NB4 (cell line): ENCODE results near the gene GSTK1.

Source experiments
- POLR2A ChIP-seq: IDR thresholded peaks from 2 replicates; pipeline ENCODE4 v1.6.1; 2011; ENCODE audit warnings: mild to moderate bottlenecking; ENCODE audit not compliant: insufficient read length; ENCODE audit errors: extremely low read depth
- TF ChIP-seq, protein P1 (sequence below): IDR thresholded peaks from one replicate; pipeline ENCODE4 v1.5.1; 2012; ENCODE audit warnings: low read depth, low read length

DNA sequence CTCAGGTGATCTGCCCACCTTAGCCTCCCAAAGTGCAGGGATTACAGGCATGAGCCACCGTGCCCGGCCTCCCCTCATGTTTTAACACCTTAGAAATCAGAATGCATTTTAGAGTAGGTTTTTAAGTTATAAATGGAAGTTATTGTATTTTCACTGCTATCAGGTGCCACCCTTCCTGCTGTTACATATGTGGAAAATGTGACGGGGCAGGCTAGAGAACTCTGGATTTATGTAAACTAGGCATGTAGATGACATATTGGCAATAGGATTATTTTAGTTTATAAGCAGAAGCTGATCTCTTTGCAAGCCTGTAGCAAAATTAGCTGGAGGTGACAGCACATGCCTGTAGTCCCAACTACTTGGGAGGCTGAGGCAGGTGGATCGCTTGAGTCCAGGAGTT is 27.1 kb downstream of the GSTK1 start:
- TF ChIP-seq, protein P1, sequence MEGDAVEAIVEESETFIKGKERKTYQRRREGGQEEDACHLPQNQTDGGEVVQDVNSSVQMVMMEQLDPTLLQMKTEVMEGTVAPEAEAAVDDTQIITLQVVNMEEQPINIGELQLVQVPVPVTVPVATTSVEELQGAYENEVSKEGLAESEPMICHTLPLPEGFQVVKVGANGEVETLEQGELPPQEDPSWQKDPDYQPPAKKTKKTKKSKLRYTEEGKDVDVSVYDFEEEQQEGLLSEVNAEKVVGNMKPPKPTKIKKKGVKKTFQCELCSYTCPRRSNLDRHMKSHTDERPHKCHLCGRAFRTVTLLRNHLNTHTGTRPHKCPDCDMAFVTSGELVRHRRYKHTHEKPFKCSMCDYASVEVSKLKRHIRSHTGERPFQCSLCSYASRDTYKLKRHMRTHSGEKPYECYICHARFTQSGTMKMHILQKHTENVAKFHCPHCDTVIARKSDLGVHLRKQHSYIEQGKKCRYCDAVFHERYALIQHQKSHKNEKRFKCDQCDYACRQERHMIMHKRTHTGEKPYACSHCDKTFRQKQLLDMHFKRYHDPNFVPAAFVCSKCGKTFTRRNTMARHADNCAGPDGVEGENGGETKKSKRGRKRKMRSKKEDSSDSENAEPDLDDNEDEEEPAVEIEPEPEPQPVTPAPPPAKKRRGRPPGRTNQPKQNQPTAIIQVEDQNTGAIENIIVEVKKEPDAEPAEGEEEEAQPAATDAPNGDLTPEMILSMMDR, result no peak
- no peak for TF ChIP-seq POLR2A
